M059J (cell line): ENCODE results near the gene CDX1. TPM values are rescaled to one million over a fixed set of nuclear protein-coding genes. Genes with fewer than 3 reads are reported as not detected.

Experiments used
- DNase-seq: peaks from one replicate; pipeline ENCODE4 v3.0.0-alpha.2; 2012; ENCODE audit warnings: low read depth
- total RNA-seq: library from RNA; depleted of rRNA; stranded (reverse); fragments of >200 nt; shearing (Covaris generic); gene quantifications from 2 replicates; pipeline ENCODE4 v1.2.3, GENCODE V29; 2014

Gene CDX1
- total RNA-seq, 1 experiment from 2014 or later, result not detected

- no peak for DNase-seq
Measured at GRCh38 chr5:150162142-150162513, 4.5 kb upstream of the CDX1 start.

- DNase-seq, result no peak
Measured at GRCh38 chr5:150163035-150163434, 3.5 kb upstream of the CDX1 start.

GRCh38 chr5:150163547-150164059 is 3.0 kb upstream of the CDX1 start:
- DNase-seq, result no peak

- no peak for DNase-seq
Measured at GRCh38 chr5:150164211-150164980, 2.2 kb upstream of the CDX1 start.

GRCh38 chr5:150166037-150166649 is 435 bp upstream of the CDX1 start:
- no peak for DNase-seq

- DNase-seq, result no peak
Measured at GRCh38 chr5:150167512-150167850, 903 bp downstream of the CDX1 start.

GRCh38 chr5:150167908-150168307 is 1.3 kb downstream of the CDX1 start:
- DNase-seq, result no peak

GRCh38 chr5:150168864-150169263 is 2.3 kb downstream of the CDX1 start:
- DNase-seq, result no peak

GRCh38 chr5:150172145-150172544 is 5.6 kb downstream of the CDX1 start:
- DNase-seq, result no peak

- DNase-seq, result no peak
Measured at GRCh38 chr5:150172556-150172955, 6.0 kb downstream of the CDX1 start.

- no peak for DNase-seq
Measured at GRCh38 chr5:150173161-150173560, 6.6 kb downstream of the CDX1 start.

GRCh38 chr5:150174285-150174684 is 7.7 kb downstream of the CDX1 start:
- DNase-seq, result no peak

- DNase-seq, result peak; percentile 63
Measured at GRCh38 chr5:150175076-150175475, 8.5 kb downstream of the CDX1 start.

- DNase-seq, result peak; percentile 50
Measured at GRCh38 chr5:150175536-150175935, 9.0 kb downstream of the CDX1 start.

- no peak for DNase-seq
Measured at GRCh38 chr5:150176745-150177477, 10.3 kb downstream of the CDX1 start.

- DNase-seq, result no peak
Measured at GRCh38 chr5:150177721-150178120, 11.1 kb downstream of the CDX1 start.

GRCh38 chr5:150178262-150178661 is 11.7 kb downstream of the CDX1 start:
- DNase-seq, result no peak

GRCh38 chr5:150179019-150179620 is 12.5 kb downstream of the CDX1 start:
- DNase-seq, result no peak

- DNase-seq, result no peak
Measured at GRCh38 chr5:150180241-150181026, 13.9 kb downstream of the CDX1 start.

GRCh38 chr5:150181027-150181426 is 14.4 kb downstream of the CDX1 start:
- DNase-seq, result peak; percentile 83

- peak; percentile 26 for DNase-seq
Measured at GRCh38 chr5:150181766-150182545, 15.4 kb downstream of the CDX1 start.
